ENCODE data around the gene METTL27. TPM values are rescaled to one million over a fixed set of nuclear protein-coding genes. Genes with fewer than 3 reads are reported as not detected.

METTL27 gene
- total RNA-seq, 2 donors from 2014 or later = 0.76 to 1.5 TPM

DNA sequence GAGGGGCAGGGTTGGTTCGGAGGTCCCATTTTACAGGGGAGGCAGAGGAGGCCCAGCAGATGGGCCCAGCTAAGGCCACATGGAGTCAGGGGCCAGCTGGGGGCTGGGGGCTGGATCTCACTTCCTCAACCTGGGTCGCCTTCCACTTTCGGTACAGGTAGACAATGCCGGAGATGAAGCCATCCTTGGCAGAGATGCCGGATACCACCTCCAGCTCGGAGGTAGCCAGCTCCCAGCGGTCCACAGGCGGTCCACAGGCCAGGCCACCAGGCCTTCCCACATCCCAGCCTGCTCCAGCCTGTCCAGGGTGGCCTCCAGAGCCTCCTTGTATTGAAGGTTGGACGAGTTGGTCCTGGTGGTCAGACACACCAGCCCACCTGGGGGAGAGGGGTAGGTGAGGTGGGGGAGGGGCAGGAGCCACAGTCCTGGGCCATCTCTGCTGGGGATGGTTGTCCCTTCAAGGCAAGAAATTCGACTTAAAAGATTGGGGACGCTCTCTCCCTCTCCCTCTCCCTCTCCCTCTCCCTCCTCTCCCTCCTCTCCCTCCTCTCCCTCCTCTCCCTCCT is 7.6 kb downstream of the METTL27 start:
- H3K36me3 Mint-ChIP-seq (ENCODE audit: low read depth) = no peaks in the 10 kb centered on the region
- no peaks in the 10 kb centered on the region for H3K9me3 Mint-ChIP-seq
- no peak for ATAC-seq (replicated peaks)
- no peak overlapping the region for H3K4me3 Mint-ChIP-seq
- no peak overlapping the region for H3K27ac Mint-ChIP-seq
- peaks cover 2% of the 10 kb centered on the region for H3K27me3 Mint-ChIP-seq
- H3K4me1 Mint-ChIP-seq = no peaks in the 10 kb centered on the region

GRCh38 chr7:73833251-73833919 is 8.9 kb downstream of the METTL27 start:
- no peak overlapping the region for H3K27ac Mint-ChIP-seq

GRCh38 chr7:73832806-73833205 is 9.5 kb downstream of the METTL27 start:
- Mint-ChIP-seq H3K9me3 (no peaks in the 10 kb centered on the region), H3K27ac (no peak overlapping the region), H3K4me3 (no peak overlapping the region), H3K4me1 (no peaks in the 10 kb centered on the region), H3K36me3 (ENCODE audit: low read depth) (no peaks in the 10 kb centered on the region), H3K27me3 (peaks cover 3% of the 10 kb centered on the region)
- no peak for ATAC-seq (replicated peaks)

More at GRCh38 chr7:73833251-73833919, 8.9 kb downstream of the METTL27 start:
- Mint-ChIP-seq H3K9me3 (no peaks in the 10 kb centered on the region), H3K27me3 (peaks cover 3% of the 10 kb centered on the region), H3K4me3 (no peak overlapping the region), H3K4me1 (no peaks in the 10 kb centered on the region), H3K36me3 (ENCODE audit: low read depth) (no peaks in the 10 kb centered on the region)
- no peak for ATAC-seq (replicated peaks)

DNA sequence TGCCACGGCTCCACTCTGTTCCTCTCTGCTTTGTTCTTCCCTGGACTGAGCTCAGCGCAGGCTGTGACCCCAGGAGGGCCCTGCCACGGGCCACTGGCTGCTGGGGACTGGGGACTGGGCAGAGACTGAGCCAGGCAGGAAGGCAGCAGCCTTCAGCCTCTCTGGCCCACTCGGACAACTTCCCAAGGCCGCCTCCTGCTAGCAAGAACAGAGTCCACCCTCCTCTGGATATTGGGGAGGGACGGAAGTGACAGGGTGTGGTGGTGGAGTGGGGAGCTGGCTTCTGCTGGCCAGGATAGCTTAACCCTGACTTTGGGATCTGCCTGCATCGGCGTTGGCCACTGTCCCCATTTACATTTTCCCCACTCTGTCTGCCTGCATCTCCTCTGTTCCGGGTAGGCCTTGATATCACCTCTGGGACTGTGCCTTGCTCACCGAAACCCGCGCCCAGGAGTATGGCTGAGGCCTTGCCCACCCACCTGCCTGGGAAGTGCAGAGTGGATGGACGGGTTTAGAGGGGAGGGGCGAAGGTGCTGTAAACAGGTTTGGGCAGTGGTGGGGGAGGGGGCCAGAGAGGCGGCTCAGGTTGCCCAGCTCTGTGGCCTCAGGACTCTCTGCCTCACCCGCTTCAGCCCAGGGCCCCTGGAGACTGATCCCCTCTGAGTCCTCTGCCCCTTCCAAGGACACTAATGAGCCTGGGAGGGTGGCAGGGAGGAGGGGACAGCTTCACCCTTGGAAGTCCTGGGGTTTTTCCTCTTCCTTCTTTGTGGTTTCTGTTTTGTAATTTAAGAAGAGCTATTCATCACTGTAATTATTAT is 10.3 kb downstream of the METTL27 start:
- Mint-ChIP-seq H3K4me1 (no peaks in the 10 kb centered on the region), H3K27ac (no peak overlapping the region), H3K36me3 (ENCODE audit: low read depth) (no peaks in the 10 kb centered on the region), H3K27me3 (peaks cover 3% of the 10 kb centered on the region), H3K4me3 (no peak overlapping the region), H3K9me3 (no peaks in the 10 kb centered on the region)
- ATAC-seq (replicated peaks) = no peak

- Mint-ChIP-seq H3K36me3 (ENCODE audit: low read depth) (no peaks in the 10 kb centered on the region), H3K9me3 (no peaks in the 10 kb centered on the region), H3K27me3 (peaks cover 3% of the 10 kb centered on the region), H3K4me3 (no peak overlapping the region), H3K27ac (no peak overlapping the region), H3K4me1 (peaks cover 3% of the 10 kb centered on the region)
- no peak for ATAC-seq (replicated peaks)
Observed at GRCh38 chr7:73831584-73831833, 10.8 kb downstream of the METTL27 start.

- no peak within 1 kb of the TSS for H3K27ac Mint-ChIP-seq
- ATAC-seq (replicated peaks) = no peak
- peaks cover 3% of the 10 kb centered on the region for H3K4me1 Mint-ChIP-seq
Observed at GRCh38 chr7:73830681-73831583, 11.4 kb downstream of the METTL27 start, which contains the start of gene CLDN4. Gene CLDN4 (plus strand): TSS chr7:73830996. CDS start chr7:73831202, 206 bp downstream.

GRCh38 chr7:73829921-73830680 is 12.2 kb downstream of the METTL27 start:
- Mint-ChIP-seq H3K27ac (no peak overlapping the region), H3K4me1 (peaks cover 3% of the 10 kb centered on the region), H3K36me3 (ENCODE audit: low read depth) (no peaks in the 10 kb centered on the region), H3K4me3 (no peak overlapping the region), H3K9me3 (no peaks in the 10 kb centered on the region), H3K27me3 (peaks cover 3% of the 10 kb centered on the region)
- no peak for ATAC-seq (replicated peaks)

More at GRCh38 chr7:73830681-73831583, 11.4 kb downstream of the METTL27 start, which contains the start of gene CLDN4:
- peaks cover 3% of the 10 kb centered on the region for H3K27me3 Mint-ChIP-seq
- no peaks in the 10 kb centered on the region for H3K36me3 Mint-ChIP-seq (ENCODE audit: low read depth)
- no peak within 1 kb of the TSS for H3K4me3 Mint-ChIP-seq
- no peaks in the 10 kb centered on the region for H3K9me3 Mint-ChIP-seq

DNA sequence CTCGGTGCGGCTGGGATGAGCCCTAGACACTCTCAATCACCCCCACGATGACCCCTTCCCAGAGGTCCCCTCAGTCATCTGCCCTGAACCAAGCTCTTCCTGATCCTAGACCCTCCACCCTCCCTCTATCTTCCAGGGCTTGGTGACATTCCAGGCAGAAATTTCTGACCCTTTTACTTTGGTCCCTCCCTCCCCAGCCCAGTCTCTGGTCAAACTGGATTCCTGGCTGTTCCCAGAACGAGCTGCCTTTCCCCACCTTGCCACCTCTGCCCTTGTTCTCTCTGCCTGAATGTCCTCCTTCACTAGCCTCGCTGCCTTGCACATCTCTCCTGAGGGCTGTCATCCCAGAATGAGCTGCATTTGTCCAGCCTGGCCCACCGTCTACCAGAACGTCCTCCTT is 12.8 kb downstream of the METTL27 start:
- peaks cover 3% of the 10 kb centered on the region for H3K4me1 Mint-ChIP-seq
- no peak for ATAC-seq (replicated peaks)
- no peaks in the 10 kb centered on the region for H3K9me3 Mint-ChIP-seq
- H3K36me3 Mint-ChIP-seq (ENCODE audit: low read depth) = no peaks in the 10 kb centered on the region
- no peak overlapping the region for H3K4me3 Mint-ChIP-seq
- no peak overlapping the region for H3K27ac Mint-ChIP-seq
- peaks cover 3% of the 10 kb centered on the region for H3K27me3 Mint-ChIP-seq

- H3K27ac Mint-ChIP-seq = no peak overlapping the region
- peaks cover 3% of the 10 kb centered on the region for H3K27me3 Mint-ChIP-seq
- no peaks in the 10 kb centered on the region for H3K36me3 Mint-ChIP-seq (ENCODE audit: low read depth)
- H3K4me3 Mint-ChIP-seq = peak overlapping the region; percentile 1
- peaks cover 3% of the 10 kb centered on the region for H3K4me1 Mint-ChIP-seq
- ATAC-seq (replicated peaks) = no peak
- no peaks in the 10 kb centered on the region for H3K9me3 Mint-ChIP-seq
Observed at GRCh38 chr7:73828972-73829371, 13.3 kb downstream of the METTL27 start.

GRCh38 chr7:73828107-73828803 is 14.1 kb downstream of the METTL27 start:
- no peaks in the 10 kb centered on the region for H3K9me3 Mint-ChIP-seq
- peaks cover 3% of the 10 kb centered on the region for H3K27me3 Mint-ChIP-seq
- peak; percentile 88 for ATAC-seq (replicated peaks)
- peaks cover 3% of the 10 kb centered on the region for H3K4me1 Mint-ChIP-seq
- H3K27ac Mint-ChIP-seq = peak overlapping the region; percentile 38
- no peaks in the 10 kb centered on the region for H3K36me3 Mint-ChIP-seq (ENCODE audit: low read depth)
- H3K4me3 Mint-ChIP-seq = peak overlapping the region; percentile 1

- no peaks in the 10 kb centered on the region for H3K9me3 Mint-ChIP-seq
- peaks cover 3% of the 10 kb centered on the region for H3K4me1 Mint-ChIP-seq
- H3K4me3 Mint-ChIP-seq = peak overlapping the region; percentile 8
- no peak overlapping the region for H3K27ac Mint-ChIP-seq
- no peaks in the 10 kb centered on the region for H3K36me3 Mint-ChIP-seq (ENCODE audit: low read depth)
- H3K27me3 Mint-ChIP-seq = peaks cover 7% of the 10 kb centered on the region
- ATAC-seq (replicated peaks) = no peak
Observed at GRCh38 chr7:73827567-73828106, 14.7 kb downstream of the METTL27 start.

DNA sequence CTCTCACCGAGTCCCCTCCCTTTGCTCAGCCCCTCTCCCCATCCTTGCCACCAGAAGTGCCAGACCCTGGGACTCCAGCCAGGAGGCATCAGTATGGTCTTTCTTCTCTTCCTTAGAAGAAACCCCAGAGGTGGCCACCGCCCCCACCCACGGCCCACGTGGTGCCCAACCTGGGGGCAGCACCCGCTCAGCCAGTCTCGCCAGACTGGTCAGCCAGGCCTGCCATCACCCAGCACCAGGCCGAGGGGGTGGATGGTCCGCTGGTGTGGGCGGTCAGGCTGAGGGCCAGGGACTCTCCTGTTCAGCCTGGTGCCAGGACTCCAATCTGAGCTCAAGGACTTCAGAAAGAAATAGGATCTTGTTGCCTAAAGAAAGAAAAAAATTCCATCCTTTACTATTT is 17.3 kb downstream of the METTL27 start:
- Mint-ChIP-seq H3K4me3 (no peak overlapping the region), H3K36me3 (ENCODE audit: low read depth) (no peaks in the 10 kb centered on the region), H3K27me3 (peaks cover 11% of the 10 kb centered on the region), H3K27ac (no peak overlapping the region), H3K4me1 (peaks cover 3% of the 10 kb centered on the region), H3K9me3 (no peaks in the 10 kb centered on the region)
- ATAC-seq (replicated peaks) = no peak

Data from activated T-helper 17 cell treated with anti-CD3 and anti-CD28 coated beads, Interleukin-2, amount 50 U/mL, for 72 hours (primary cell).